Measurements from ENCODE around the gene SLC25A13.
"Not testable (repeated sequence)": the region's sequence is repeated elsewhere in the genome, so short reads cannot be mapped to it uniquely, and the experiment has no call there.

SLC25A13 gene

GRCh38 chr7:96304573-96304972 lies 17.3 kb downstream of the SLC25A13 start:
- intact Hi-C loops (cut with DNase I) = no loop called here

GRCh38 chr7:96303686-96304443 lies 18.0 kb downstream of the SLC25A13 start:
- intact Hi-C loops (cut with DNase I) = no loop called here

More at GRCh38 chr7:96304573-96304972, 17.3 kb downstream of the SLC25A13 start:
- no peak for DNase-seq

GRCh38 chr7:96303105-96303685 lies 18.7 kb downstream of the SLC25A13 start:
- no peak for DNase-seq
- intact Hi-C loops (cut with DNase I) = no loop called here

More at GRCh38 chr7:96303686-96304443, 18.0 kb downstream of the SLC25A13 start:
- DNase-seq = no peak

- DNase-seq = no peak
- intact Hi-C loops (cut with DNase I) = no loop called here
Measured at GRCh38 chr7:96300986-96301385, 20.9 kb downstream of the SLC25A13 start.

GRCh38 chr7:96300502-96300901 lies 21.4 kb downstream of the SLC25A13 start:
- intact Hi-C loops (cut with DNase I) = no loop called here
- no peak for DNase-seq

GRCh38 chr7:96299496-96299895 lies 22.4 kb downstream of the SLC25A13 start:
- intact Hi-C loops (cut with DNase I) = no loop called here
- no peak for DNase-seq

GRCh38 chr7:96297876-96298275 lies 24.0 kb downstream of the SLC25A13 start:
- peak; percentile 10 to 89 (median 70) for DNase-seq
- intact Hi-C loops (cut with DNase I) = no loop called here

GRCh38 chr7:96297446-96297845 lies 24.5 kb downstream of the SLC25A13 start:
- DNase-seq; intact Hi-C loops (cut with DNase I): not testable (repeated sequence)

GRCh38 chr7:96293911-96294310 lies 28.0 kb downstream of the SLC25A13 start:
- DNase-seq; intact Hi-C loops (cut with DNase I): not testable (repeated sequence)

GRCh38 chr7:96287559-96287958 lies 34.3 kb downstream of the SLC25A13 start:
- intact Hi-C loops (cut with DNase I) = no loop called here

GRCh38 chr7:96287132-96287531 lies 34.8 kb downstream of the SLC25A13 start:
- intact Hi-C loops (cut with DNase I) = no loop called here
- DNase-seq = no peak

More at GRCh38 chr7:96287559-96287958, 34.3 kb downstream of the SLC25A13 start:
- DNase-seq = no peak

GRCh38 chr7:96285579-96285978 lies 36.3 kb downstream of the SLC25A13 start:
- intact Hi-C loops (cut with DNase I) = no loop called here

GRCh38 chr7:96284835-96285234 lies 37.1 kb downstream of the SLC25A13 start:
- DNase-seq = no peak
- intact Hi-C loops (cut with DNase I) = no loop called here

More at GRCh38 chr7:96285579-96285978, 36.3 kb downstream of the SLC25A13 start:
- DNase-seq = no peak

- intact Hi-C loops (cut with DNase I) = no loop called here
- DNase-seq = no peak
Measured at GRCh38 chr7:96284240-96284639, 37.7 kb downstream of the SLC25A13 start.

GRCh38 chr7:96282835-96283234 lies 39.1 kb downstream of the SLC25A13 start:
- no peak for DNase-seq
- intact Hi-C loops (cut with DNase I) = no loop called here

- DNase-seq = no peak
- intact Hi-C loops (cut with DNase I) = no loop called here
Measured at GRCh38 chr7:96277921-96278320, 44.0 kb downstream of the SLC25A13 start.

- intact Hi-C loops (cut with DNase I) = no loop called here
- no peak for DNase-seq
Measured at GRCh38 chr7:96276019-96276418, 45.9 kb downstream of the SLC25A13 start.

GRCh38 chr7:96273716-96274115 lies 48.2 kb downstream of the SLC25A13 start:
- DNase-seq = no peak
- intact Hi-C loops (cut with DNase I) = no loop called here

- DNase-seq = no peak
- intact Hi-C loops (cut with DNase I) = no loop called here
Measured at GRCh38 chr7:96269246-96269994, 52.5 kb downstream of the SLC25A13 start.

- DNase-seq = no peak
- intact Hi-C loops (cut with DNase I) = no loop called here
Measured at GRCh38 chr7:96266580-96266979, 55.3 kb downstream of the SLC25A13 start.
